Stimulated activated CD8-positive, alpha-beta memory T cell treated with anti-CD3 and anti-CD28 coated beads, Interleukin-7, amount 100 ng/mL, for 4 hours (primary cell): ENCODE measurements around the gene ETNK1.
"Not testable (repeated sequence)": the region's sequence is repeated elsewhere in the genome, so short reads cannot be mapped to it uniquely, and the experiment has no call there.

Source experiments
- DNase-seq, 2 donors: peaks; one replicate each; pipeline ENCODE4 v3.0.0-alpha.2; 2020; ENCODE audit warnings: low read depth in 2 of 2

The ETNK1 gene

GRCh38 chr12:22687361-22688076 is 62.5 kb downstream of the ETNK1 start:
- no peak for DNase-seq

GRCh38 chr12:22689876-22690275 is 64.9 kb downstream of the ETNK1 start:
- no peak for DNase-seq

GRCh38 chr12:22691319-22691718 is 66.3 kb downstream of the ETNK1 start:
- DNase-seq: no peak

- DNase-seq: not testable (repeated sequence)
Observed at GRCh38 chr12:22692467-22692866, 67.5 kb downstream of the ETNK1 start.

- no peak for DNase-seq
Observed at GRCh38 chr12:22692964-22693555, 68.1 kb downstream of the ETNK1 start.

- DNase-seq: no peak
Observed at GRCh38 chr12:22698576-22698975, 73.6 kb downstream of the ETNK1 start.

- not testable (repeated sequence) for DNase-seq
Observed at GRCh38 chr12:22699705-22700104, 74.7 kb downstream of the ETNK1 start.

GRCh38 chr12:22700106-22700505 is 75.1 kb downstream of the ETNK1 start:
- DNase-seq: no peak

GRCh38 chr12:22701216-22701809 is 76.3 kb downstream of the ETNK1 start:
- DNase-seq: not testable (repeated sequence)

GRCh38 chr12:22702690-22703089 is 77.7 kb downstream of the ETNK1 start:
- no peak for DNase-seq

- no peak for DNase-seq
Observed at GRCh38 chr12:22709292-22709691, 84.3 kb downstream of the ETNK1 start.

- DNase-seq: no peak
Observed at GRCh38 chr12:22712083-22712482, 87.1 kb downstream of the ETNK1 start.

GRCh38 chr12:22715254-22715653 is 90.3 kb downstream of the ETNK1 start:
- DNase-seq: no peak

- DNase-seq: no peak
Observed at GRCh38 chr12:22719745-22720144, 94.8 kb downstream of the ETNK1 start.

GRCh38 chr12:22722081-22722480 is 97.1 kb downstream of the ETNK1 start:
- no peak for DNase-seq

GRCh38 chr12:22722779-22723178 is 97.8 kb downstream of the ETNK1 start:
- DNase-seq: no peak

- no peak for DNase-seq
Observed at GRCh38 chr12:22728987-22729386, 104.0 kb downstream of the ETNK1 start.

GRCh38 chr12:22729431-22729956 is 104.5 kb downstream of the ETNK1 start:
- DNase-seq: no peak

GRCh38 chr12:22729957-22730443 is 105.0 kb downstream of the ETNK1 start:
- no peak for DNase-seq

GRCh38 chr12:22731236-22731635 is 106.3 kb downstream of the ETNK1 start:
- no peak for DNase-seq

- DNase-seq: no peak
Observed at GRCh38 chr12:22733756-22734155, 108.8 kb downstream of the ETNK1 start.

- no peak for DNase-seq
Observed at GRCh38 chr12:22738945-22739344, 114.0 kb downstream of the ETNK1 start.
